Fibroblast of gingiva (primary cell): ENCODE results near the gene ITPA.
"Not testable (repeated sequence)": the region's sequence is repeated elsewhere in the genome, so short reads cannot be mapped to it uniquely, and the experiment has no call there.

ENCODE experiments used
- DNase-seq: peaks from one replicate; pipeline ENCODE4 v3.0.0-alpha.2; 2011; ENCODE audit warnings: low read depth

The ITPA gene

DNA sequence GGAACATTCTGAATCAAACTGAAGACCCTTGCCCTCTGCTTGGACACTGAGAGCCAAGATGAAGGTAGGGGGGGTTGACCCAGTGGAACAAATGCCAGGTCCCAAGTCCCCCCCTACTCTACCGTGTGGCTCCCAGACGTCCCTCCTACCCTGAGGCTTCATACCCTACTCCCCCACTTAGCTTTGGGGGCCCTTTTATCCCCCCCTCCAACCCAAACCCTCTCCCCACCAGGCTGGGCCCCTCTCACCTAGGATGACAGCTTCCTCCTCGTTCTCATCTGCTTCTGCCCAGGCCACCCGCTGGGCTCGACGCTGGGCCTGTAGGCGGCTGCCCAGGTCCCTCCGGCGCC, 6.4 kb upstream of the ITPA start:
- DNase-seq = no peak

GRCh38 chr20:3203315-3204123, 5.8 kb upstream of the ITPA start:
- DNase-seq = peak; percentile 31

- peak; percentile 70 for DNase-seq
These were observed 5.0 kb upstream of the ITPA start, which contains the start of gene DDRGK1 for GRCh38 chr20:3204124-3204794. Gene DDRGK1, minus strand, starts transcription at chr20:3204682. Its CDS starts 55 bp downstream, at chr20:3204627.

DNA sequence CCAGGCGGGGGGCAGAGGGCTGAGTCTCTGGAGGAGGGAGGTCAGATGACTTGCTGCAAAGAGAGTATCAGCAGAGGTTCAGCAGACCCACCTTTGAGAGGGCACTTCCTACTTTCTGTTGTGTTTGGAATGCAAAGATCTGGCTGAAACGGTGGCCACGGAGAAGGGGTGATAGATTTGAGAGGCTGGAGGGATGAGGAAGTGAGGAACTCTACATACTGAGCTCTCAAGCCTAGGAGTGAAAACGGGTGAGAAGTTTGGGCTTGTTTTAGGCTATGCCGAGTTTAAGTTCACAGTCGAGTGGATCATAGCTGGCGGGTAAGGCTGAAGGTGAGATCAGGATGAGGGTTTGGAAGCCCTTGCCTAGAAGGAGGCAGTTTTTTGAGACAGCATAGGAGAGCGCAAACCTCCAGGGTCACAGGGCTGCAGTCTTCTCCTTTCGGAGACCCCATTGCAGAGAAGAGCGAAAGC, 477 bp upstream of the ITPA start:
- no peak for DNase-seq

- DNase-seq = no peak
These were observed 634 bp downstream of the ITPA start for GRCh38 chr20:3209946-3210317.

DNA sequence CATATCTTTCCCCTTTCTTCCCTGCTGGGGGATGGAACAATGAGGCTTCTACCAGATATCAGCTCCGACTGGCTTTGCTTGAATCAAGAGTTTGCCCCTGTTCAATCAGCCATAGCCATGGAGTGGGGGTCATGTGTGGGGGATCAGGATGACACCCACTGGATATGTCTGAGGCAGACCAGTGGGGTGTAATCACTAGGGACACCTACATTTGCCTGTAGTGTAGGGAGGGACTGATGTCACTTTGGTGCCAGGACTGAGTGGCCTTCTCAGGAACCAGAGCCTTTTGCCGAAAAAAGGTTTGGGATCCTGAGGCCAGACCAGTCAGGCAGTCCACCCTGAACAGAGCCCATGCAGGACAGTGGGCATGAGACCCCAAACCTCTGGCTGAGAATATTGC, 1.0 kb downstream of the ITPA start:
- no peak for DNase-seq

DNA sequence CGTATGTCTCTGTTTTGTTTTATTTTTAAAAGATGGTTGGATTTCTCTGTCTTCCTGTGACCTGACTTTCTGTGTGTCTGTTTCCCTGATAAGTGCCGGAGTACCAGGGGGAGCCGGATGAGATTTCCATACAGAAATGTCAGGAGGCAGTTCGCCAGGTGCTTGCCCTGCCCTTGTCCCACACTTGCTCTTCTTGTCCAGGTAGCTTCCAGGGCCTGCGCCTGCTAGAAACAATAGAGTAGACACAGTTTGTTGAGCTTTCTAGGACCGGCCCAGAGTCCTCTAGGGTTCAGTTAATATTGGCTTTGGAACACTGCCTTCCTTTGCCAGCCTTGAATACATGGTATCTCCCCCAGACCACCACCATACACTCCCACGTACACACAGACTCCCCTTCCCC, 3.9 kb downstream of the ITPA start:
- DNase-seq = no peak

DNA sequence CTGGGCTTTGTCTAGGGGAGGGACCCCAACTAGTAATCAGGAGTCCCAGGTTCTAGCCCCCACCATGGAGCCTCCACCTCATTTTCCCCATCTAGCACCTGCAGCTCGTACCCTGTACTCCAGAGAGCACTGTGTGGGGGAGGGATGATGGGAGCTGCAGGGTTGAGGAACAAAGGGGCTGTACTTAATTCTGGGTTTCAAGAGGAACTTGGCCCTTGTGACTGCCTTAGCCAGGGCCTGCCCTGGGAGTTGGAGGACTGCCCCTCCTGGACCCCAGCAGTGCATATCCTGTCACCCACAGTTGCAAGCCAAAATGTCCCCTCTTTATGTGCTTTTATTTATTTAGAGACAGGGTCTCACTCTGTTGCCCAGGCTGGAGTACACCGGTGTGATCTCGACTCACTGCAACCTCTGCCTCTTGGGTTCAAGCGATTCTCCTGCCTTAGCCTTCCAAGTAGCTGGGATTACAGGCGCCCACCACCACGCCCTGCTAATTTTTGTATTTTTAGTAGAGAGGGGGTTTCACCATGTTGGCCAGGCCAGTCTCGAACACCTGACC, 6.1 kb downstream of the ITPA start:
- not testable (repeated sequence) for DNase-seq

DNA sequence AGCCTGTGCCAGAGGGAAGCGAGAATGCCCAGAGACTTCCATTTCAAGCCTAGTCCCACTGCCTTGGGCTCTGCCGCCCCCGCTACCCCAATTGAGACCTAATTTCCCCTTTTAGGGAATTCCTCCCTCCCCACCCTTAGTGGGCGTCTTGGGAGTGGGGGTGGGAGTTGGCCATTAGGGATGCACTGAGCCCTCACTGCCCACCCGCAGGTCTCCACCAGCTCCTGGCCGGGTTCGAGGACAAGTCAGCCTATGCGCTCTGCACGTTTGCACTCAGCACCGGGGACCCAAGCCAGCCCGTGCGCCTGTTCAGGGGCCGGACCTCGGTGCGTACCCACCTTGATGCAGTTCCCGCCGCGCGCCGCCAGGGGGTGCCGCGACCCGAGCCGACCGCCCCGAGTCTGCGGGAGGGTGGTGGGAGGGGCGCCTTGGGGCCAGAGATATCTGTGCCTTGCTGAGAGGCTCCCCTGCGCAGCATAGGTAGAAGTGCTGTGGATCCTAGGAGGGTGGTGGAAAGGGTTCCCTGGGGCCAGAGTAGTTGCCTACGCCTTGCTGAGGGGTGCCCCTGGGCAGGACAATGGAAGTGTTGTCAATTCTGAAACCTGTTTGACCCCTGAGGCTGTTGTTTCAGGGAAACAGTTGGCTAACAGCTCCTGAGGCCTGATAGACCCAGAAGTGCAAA, 9.2 kb downstream of the ITPA start:
- DNase-seq = no peak

DNA sequence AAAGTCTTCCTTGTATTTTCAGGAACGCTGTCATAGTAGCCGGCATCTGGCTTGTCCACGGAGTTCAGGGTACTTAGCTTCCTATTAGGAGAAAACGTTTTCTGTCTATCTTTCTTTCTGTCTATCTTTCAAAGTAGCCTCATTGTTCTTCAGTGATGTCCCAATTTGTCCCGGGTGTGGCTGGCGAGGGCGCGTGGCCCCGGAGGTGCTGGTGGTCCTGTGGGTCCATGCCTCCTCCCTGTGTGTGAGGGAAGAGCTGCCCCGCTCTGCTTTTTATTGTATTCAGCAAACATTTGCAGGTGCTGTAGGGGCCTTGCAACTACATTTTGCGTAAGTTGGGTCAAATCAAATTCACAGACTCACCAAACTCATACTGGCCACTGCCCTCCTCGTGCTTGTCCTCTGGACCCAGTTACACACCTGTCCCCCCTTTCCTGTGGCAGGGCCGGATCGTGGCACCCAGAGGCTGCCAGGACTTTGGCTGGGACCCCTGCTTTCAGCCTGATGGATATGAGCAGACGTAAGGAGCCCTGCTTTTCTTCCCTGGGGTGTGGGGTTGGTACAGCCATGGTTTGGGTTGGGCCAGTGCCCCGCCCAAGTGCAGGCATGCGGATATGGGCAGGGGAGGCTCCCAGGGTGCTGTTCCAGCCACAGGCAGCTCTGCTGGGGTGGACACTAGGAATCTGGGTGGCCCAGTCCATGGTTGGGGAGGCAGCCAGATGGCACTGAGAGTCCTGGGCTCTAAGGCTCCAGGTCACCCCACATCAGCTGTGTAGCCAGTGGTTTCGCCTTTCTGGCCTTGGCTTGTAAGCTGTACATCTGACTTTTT, 12.3 kb downstream of the ITPA start:
- no peak for DNase-seq

DNA sequence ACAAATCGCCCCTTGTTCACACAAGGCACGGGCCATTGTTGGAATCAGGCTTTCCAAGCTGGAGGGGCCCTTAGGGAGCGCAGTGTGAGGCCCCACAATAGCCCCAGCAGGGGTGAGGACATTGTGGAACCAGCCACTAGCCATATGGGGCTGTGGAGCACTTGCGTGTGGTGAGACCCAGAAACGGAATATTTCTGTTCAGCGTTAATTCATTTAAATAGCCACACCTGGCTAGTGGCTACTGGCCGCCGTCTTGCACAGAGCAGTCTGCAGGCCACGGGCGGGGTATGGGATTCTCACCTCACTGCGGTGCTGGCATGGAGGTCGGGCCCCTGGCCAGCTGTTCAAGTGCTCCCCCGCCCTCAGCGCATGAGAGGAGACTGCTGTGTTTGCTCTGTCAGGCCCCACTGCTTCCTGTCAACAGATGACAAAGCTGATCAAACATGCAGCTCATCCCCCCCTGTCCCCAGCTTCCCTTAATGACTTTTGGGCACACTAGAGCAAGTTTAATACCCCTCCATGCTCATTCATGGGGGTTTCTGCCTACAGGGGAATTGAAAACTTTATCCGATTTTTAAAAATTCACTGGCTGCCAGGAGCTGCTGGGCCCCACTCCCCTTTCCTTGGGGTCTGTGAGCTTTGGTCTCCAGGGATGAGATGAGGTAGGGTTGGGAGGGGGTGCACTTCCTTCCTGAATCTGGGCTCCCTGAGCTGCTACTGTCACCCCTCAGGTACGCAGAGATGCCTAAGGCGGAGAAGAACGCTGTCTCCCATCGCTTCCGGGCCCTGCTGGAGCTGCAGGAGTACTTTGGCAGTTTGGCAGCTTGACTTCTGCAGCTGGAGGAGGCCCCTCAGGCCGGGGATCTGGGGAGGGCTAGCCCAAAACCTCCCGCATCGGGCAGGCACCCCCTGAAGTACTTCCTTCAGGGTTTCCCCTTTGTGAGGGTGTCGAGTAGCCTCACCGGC, 13.6 kb downstream of the ITPA start:
- DNase-seq = no peak

- DNase-seq = no peak
These were observed 14.3 kb downstream of the ITPA start for GRCh38 chr20:3223651-3223993.

GRCh38 chr20:3223994-3224680, 14.8 kb downstream of the ITPA start:
- DNase-seq = no peak

- no peak for DNase-seq
These were observed 15.6 kb downstream of the ITPA start for GRCh38 chr20:3224681-3225421.

DNA sequence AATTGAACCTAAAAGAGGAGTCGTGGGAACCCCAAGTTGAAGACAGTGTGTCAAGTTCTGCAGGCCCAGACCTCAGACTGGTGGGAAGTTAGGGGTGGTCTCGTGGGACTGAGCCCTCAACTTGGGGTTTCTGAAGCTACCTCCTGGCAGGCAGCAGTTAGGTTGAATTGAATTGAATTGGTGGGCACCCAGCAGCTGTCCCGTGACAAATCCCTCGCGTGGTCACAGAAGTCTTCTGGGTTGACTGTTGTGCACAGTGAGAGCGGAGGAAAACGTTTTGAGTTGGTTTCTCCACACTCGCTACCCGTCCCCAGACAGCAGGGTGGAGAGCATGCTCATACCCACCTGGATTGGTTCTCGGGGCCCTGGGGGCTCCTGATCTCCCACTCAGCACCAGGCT, 16.8 kb downstream of the ITPA start:
- no peak for DNase-seq

GRCh38 chr20:3226864-3227263, 17.6 kb downstream of the ITPA start:
- DNase-seq = no peak

- no peak for DNase-seq
These were observed 18.2 kb downstream of the ITPA start for GRCh38 chr20:3227506-3227905.

DNA sequence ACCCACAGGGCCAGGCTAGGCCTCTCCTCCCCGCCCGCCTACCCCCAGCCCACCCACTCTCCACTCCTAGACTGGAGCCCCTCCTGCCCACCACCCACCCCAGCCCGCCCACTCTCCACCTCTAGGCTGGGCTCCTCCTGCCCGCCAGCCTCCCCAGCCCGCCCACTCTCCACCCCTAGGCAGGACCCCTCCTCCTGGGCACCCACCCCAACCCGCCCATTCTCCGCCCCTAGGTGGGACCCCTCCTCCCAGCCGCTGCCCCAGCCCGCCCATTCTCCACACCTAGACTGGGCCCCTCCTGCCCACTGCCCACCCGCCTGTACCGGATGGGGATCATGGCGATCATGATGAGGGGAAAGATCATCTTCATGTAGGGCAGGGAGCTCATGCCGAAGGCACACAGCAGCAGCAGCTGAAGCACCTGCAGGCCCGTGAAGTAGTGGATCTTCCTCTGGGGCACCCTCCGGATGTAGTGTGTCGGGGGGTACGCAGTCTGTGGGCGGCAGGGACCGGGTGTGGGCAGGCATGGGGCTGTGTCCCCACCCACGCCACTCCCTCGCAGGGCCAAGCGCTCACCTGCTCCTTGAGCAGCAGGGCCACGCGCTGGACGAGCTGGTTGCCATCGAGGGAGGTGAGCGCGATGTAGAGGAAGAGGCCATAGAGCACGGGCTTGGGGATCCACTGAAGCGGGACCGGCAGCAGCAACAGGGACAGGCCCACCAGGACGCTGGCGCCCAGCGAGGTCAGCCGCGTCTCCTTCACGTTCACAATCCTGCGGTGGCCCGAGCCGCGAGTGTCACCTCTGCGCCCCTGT, 18.8 kb downstream of the ITPA start:
- no peak for DNase-seq

DNA sequence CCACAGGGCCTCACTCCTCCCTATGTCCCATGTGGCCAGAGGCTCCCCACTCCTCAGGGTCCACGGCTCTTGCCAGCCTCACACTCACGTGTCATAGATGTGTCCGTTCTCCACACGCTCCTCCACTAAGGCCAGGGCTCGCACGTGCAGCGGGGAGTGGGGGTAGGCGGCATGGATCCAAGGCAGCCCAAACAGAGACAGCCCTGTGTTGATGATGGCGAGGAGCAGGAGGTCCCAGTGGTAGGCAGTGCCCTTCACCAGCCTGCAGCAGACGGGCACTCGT, 19.4 kb downstream of the ITPA start:
- no peak for DNase-seq
